Activated T-helper 1 cell treated with anti-CD3 and anti-CD28 coated beads, Interleukin-2, amount 50 U/mL, for 16 hours (primary cell): Measurements from ENCODE around the gene IGF2BP3.
"Not testable (repeated sequence)": the region's sequence is repeated elsewhere in the genome, so short reads cannot be mapped to it uniquely, and the experiment has no call there.

ENCODE experiments used
- DNase-seq, 2 donors: peaks; one replicate each; pipeline ENCODE4 v3.0.0-alpha.2; 2020; ENCODE audit warnings: low read depth in 1 of 2, low spot score in 1 of 2

IGF2BP3 gene

GRCh38 chr7:23426876-23427275 lies 43.4 kb downstream of the IGF2BP3 start:
- DNase-seq: no peak

DNA sequence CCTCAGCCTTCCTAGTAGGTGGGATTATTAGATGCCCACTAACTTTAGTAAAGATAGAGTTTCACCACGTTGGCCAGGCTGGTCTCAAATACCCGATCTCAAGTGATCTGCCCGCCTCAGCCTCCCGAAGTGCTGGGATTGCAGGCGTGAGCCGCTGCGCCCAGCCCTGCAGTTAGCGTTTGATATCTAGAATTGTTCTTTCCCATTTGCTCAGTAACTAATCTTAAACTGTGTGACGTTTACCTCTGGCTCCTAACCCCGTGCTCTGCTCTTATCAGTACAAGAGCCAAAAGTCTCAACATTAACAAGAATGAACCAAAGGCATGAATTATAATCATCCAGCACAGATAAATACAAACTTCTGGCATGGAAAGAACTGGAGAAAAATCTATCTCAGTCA lies 47.4 kb downstream of the IGF2BP3 start:
- DNase-seq: no peak

DNA sequence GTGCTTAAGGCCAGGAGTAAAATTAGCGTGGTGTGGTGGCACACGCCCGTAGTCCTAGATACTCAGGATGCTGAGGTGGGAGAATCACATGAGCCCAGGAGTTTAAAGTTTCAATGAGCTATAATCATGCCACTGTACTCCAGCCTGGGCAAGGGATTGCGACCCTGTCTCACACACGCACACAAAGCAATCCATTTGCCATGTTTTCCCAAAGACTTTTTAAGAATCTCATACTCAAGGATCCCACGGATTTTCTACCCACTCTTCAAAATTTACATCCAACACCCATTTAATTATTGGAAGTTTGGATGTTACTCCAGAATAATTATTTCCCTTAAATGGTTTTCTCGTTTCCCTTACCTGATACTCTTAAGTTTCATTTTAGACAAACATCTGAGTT lies 47.9 kb downstream of the IGF2BP3 start:
- no peak for DNase-seq

DNA sequence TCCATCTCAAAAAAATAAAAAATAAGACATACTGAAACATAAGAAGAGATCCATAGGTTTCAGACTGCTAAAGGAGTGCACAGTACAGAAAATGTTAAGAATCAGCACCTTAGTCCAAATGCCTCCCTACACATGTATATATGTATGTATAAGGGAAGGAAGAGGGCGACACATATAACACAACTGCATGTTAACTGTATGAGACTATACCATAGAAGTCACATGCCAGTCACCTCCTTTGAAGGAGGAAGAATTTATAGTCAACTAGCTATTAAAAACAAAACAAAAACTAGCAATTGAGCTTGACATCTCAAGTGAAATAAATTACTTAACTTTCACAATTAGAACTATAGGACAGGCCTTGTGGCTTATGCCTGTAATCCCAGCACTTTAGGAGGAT lies 50.4 kb downstream of the IGF2BP3 start:
- DNase-seq: no peak

- DNase-seq: no peak
Observed at GRCh38 chr7:23419160-23419559, 51.1 kb downstream of the IGF2BP3 start.

- no peak for DNase-seq
Observed at GRCh38 chr7:23418046-23418445, 52.2 kb downstream of the IGF2BP3 start.

GRCh38 chr7:23415198-23415597 lies 55.1 kb downstream of the IGF2BP3 start:
- no peak for DNase-seq

GRCh38 chr7:23410446-23411183 lies 59.7 kb downstream of the IGF2BP3 start:
- no peak for DNase-seq

- not testable (repeated sequence) for DNase-seq
Observed at GRCh38 chr7:23406564-23406963, 63.7 kb downstream of the IGF2BP3 start.

DNA sequence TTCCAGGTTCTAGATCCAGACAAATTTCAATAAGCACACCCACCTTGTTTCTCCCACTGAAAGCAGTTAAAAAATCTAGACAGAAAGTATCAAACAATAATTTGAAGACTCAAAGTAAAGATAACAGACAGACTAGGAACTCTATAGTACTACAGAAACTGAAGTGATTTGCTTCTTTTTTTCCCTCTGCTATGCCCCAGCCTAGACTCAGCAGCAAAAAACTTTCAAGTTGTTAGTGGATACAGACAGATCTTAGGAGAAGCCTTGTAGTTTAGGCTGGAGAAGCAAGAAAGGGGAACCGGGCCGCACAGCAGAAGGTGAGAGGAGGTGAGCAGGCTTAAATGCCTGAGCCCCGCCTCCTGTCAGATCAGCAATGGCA lies 65.1 kb downstream of the IGF2BP3 start:
- DNase-seq: no peak

GRCh38 chr7:23404546-23405239 lies 65.6 kb downstream of the IGF2BP3 start:
- no peak for DNase-seq

GRCh38 chr7:23403970-23404369 lies 66.3 kb downstream of the IGF2BP3 start:
- DNase-seq: no peak

DNA sequence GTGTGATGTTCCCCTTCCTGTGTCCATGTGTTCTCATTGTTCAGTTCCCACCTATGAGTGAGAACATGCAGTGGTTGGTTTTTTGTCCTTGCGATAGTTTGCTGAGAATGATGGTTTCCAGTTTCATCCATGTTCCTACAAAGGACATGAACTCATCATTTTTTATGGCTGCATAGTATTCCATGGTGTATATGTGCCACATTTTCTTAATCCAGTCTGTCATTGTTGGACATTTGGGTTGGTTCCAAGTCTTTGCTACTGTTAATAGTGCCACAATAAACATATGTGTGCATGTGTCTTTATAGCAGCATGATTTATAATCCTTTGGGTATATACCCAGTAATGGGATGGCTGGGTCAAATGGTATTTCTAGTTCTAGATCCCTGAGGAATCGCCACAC lies 72.2 kb downstream of the IGF2BP3 start:
- DNase-seq: not testable (repeated sequence)

DNA sequence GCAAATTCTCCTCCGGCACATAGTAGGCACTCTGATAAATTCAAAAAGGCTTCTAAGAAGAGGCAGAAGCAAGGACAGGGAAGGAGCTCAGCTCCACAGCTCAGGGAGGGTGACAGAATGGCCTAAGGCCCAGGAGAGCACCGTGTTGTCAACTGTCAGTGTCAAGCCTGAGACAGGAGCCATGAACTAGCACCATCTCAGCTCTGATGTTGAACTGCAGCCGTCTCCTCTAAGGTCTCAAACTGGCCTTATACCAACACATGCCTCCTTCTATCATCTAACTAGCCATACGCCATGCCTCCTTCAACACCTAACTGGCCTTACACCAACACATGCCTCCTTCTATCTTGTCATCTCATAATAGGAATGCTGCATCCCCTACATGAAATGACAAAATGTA lies 73.0 kb downstream of the IGF2BP3 start:
- no peak for DNase-seq

DNA sequence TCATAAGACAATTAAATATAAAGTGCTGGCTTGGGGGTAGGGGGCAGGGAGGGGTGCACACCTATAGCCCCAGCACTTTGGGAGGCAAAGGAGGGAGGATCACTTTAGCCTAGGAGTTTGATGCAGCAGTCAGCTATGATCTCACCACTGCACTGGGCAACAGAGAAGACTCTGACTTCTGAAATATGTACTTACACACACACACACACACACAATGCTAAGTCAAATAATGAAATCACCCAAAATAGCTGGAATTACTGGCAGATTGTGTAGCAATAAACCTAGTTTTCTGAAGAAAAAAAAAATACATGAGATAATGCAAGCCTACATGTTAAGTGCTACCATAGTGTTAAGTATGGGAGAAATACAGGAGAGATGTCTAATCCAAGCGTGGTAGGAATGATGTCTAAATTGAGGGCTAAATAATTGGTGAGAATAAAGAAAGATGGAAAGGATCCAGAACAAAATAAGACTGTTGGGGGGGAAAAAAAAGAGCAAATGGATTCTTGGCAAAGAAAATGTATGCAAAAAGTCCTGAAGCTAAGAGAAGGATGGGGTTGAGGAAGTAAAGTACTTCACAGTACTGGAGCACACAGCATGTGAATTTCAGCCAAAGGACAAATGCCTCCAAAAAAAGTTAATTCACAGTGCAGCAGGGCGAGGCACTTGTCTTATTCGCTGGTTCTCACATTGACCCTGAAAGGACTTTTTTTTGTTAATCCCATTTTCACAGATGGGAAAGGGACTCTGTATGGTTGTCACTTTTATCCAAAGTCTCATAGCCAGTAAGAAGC lies 73.9 kb downstream of the IGF2BP3 start:
- no peak for DNase-seq

DNA sequence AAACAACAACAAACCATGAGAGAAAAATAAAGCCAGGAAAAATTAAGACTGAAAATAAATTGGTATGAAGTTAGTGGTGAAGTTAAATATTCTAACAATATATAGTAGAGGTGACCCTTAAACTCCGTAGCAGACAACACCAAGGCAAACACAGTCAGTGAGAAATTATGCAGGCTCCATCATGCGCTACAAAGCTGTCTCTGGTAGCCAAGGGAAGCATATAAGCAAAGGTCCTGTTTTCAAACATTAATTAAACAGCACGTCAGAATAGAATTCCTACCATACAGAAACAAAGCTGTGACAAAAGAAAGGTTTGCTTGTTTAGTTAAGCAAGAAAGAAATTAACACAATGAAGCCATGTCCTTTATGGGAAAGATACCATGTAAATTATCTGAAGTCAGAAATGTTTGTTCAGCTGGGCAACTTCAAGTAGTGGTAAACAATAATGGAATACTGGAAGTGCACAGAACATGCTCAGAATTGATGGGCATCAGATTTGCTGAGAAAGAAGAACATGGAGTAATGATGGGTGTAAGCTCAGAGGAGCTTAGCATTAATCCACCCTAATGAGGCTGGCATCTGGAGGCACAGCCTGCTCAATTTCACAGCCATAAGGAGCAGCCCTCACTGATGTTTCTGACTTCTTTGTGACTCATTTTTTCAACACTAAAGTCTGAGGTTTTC lies 75.7 kb downstream of the IGF2BP3 start:
- no peak for DNase-seq

DNA sequence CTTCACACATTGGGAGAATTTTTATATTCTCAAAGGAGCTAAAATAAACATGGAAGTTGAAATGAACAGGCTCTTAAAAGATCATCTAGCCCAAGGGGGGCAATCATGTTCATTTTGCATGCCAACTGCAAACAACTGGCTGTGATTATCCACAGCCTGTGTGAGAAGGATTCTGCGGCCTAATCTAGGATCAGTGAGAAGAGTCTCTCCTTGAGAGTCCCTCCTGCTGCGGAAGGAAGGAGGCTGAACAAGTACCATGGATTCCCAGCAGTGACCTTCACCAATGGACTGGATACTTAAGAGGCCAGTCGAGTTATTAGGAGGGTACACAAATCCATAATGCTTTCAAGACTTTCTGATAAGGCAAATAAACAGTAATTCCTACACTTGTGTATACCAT lies 76.7 kb downstream of the IGF2BP3 start:
- DNase-seq: no peak

GRCh38 chr7:23389701-23390100 lies 80.6 kb downstream of the IGF2BP3 start:
- DNase-seq: no peak

- DNase-seq: no peak
Observed at GRCh38 chr7:23387583-23387982, 82.7 kb downstream of the IGF2BP3 start.

GRCh38 chr7:23385140-23385539 lies 85.2 kb downstream of the IGF2BP3 start:
- DNase-seq: no peak

- no peak for DNase-seq
Observed at GRCh38 chr7:23383225-23383624, 87.1 kb downstream of the IGF2BP3 start.
